GM21529 (cell line): ENCODE results near the gene KCNMA1.

Source experiments
- ATAC-seq: cut with Tn5 transposase; IDR thresholded peaks from one replicate; pipeline ENCODE4 v1.9.1; 2021; ENCODE audit not compliant: unreplicated experiment

Gene KCNMA1

DNA sequence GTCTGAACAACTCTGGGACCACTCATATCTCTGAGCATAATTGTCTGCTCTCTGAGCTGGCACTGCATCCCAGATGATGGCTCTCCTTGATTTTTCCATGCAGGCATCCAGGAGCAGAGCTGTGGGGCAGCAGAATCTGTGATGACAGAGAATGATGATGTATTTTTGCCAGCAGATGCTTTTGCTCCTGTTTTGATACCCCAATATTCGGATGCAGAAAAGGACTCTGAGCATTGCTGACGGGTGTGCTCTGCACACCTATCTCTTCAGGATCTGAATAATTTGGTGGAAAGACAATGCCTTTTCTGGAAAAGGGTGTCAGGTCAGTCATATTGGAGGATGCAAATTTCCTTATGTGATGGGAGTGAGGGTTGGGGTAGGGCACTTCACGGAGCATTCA lies 735.9 kb downstream of the KCNMA1 start:
- no peak for ATAC-seq

DNA sequence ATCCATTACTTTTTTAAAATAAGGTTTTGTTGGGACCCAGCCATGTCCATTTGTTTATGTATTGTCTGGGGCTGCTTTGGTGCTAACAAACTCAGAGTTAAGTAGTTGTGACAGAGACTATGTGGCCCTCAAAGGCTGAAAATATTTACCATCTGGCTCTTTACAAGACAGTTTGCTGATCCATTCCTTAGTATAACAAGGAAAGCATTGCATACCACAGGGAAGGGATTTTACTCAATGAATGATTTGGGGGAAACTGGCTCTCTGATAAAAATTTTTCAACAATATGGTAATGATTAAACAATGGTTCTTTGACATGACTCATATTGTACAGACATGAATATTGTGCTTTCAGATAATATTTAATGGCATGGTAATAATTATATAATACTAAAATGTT lies 738.1 kb downstream of the KCNMA1 start:
- no peak for ATAC-seq

DNA sequence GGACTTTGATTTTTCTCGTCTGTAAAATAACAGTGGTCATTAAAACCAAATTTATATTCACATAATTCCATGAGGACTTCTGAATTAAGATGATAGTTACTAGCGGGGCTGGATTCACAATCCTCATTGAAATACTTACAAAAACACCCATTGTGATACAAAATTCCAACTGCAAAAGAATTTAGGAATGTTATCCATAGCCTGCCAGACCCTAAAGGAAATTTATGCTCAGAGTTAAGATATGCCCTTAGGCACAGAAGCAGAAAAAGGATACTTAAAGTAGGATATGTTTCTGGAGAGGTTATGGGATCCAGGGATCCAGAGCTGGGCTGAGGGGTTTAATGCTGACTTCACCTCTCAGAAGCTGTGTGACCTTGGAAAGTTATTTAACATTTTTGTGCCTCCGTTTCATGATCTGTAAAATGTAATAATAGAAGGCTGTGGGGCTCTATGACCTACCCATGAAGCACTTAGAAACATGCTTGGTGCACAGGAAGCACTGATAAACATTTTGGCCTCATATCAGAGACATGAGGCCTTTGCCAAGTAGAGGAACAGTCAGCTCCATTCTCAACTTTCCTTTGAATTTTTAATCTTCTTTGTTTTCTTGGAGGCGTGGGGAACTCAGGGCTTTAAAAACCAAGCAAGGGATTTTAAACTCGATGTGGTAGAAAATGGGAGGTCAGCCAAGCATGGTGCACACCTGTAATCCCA lies 744.7 kb downstream of the KCNMA1 start:
- no peak for ATAC-seq

DNA sequence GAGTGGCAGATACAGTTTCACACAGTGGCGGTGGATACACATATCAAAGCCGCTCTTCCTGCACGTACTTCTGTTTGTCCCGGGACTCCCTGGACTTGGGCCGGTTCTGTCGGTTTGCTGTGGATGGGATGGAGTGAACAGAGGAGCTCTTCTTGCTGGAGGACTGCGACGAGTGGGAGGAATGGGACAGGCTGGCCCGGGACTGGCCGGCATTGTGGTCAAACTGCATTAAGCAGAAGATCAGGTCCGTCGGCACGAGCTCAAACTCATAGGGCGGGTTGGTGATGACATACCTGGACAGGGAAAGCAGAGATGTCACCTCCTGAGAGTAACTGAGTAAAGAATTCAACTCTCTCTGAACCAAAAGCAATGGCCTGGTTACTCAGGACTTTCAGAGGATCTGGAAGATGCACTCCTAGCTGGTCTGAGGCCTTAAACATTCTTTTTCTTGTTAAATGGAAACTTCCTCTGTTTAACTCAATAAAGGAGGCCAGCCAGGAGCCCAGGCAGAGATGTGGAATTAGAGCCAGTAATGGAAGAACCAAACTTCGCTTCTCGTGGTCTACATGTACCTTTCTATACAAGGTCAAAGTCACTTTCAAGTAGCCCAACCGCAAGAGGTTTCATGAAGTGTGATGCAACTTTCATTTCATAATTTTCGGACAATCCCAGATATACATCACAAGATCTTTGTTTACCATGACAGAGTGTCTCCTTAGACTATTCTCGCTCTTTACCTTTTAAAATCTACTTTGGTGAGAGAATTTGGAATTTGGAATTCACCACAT lies 750.2 kb downstream of the KCNMA1 start:
- no peak for ATAC-seq

DNA sequence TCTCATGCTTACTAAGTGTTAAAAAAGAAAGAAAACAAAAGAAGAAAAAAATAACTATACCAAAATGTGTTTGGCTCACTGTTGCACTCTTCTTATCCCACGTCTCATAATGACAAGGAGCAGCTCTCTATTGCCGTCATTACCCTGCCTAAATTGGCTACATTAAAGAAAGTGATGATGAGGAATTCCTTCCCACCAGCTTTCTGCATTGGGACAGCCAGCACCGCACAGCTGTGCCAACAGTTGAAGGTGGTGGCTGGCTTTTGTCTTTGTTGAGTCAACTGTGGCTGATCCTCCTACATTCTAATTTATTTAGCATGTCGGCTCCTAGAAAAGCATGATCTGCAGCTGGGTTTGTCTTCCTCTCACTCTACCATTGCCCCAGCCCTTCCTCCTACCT lies 751.8 kb downstream of the KCNMA1 start:
- ATAC-seq: no peak

DNA sequence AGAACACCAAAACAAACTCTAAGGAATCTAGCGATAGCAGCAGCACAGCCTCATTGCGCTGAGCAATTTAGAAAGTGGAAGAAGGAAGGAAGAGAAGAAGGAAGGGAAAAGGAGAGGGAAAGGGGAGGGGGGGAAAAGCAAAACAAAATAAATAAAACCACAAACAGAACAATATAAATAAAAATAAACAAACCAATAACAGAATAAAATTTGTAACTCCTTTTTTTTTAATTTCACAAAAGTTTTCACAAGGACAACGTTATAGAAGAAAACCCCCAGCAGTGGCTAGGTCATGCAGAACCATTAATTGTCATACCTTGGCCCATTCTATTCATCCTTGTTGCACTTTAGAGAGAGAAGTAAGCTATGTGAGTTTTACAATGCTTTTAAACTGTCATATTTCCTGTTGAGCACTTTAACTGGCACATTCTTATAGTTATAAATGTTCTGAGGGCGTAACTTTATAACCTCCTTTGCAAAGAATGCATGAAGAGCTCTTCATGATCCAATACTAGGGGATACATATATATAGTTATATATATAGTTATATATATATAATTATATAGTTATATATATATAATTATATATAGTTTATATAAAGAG lies 752.8 kb downstream of the KCNMA1 start:
- no peak for ATAC-seq

DNA sequence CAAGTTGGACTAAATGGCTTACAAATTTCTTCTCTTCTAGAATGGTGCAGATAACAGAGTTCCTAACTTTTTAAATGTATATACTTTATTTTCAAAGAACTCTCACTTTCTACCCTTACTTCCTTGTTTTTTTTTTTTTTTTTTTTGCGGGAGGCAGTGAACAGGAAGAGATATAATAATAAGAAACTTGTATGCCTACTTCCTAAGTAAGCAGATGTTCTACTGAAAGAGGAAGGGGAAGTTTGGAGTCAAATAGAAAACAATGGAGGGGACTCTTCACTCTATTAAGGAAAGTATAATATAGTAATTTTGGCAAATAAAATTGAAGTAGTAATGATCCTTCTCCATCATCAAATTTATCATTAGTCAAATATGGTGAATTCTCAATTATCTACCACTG lies 754.0 kb downstream of the KCNMA1 start:
- ATAC-seq: no peak

DNA sequence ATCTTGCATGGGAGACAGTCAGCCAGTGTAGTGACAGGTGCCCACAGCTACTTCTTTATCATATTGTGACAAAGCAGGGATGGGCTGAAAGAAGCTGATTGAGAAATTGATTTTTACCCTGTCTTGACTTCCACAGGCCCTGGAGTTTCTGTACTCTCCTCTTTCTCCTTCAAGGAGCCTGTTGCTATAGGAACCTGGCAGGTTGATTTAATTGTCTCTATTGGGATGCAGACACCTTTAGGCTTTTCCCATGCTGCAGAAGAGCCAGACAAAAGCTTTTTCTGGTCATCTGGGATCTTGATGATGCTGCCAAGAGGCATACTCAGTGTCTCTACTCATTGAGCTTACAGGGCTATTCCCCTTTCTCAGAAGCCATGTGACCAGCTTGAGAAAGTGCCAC lies 754.8 kb downstream of the KCNMA1 start:
- ATAC-seq: no peak

DNA sequence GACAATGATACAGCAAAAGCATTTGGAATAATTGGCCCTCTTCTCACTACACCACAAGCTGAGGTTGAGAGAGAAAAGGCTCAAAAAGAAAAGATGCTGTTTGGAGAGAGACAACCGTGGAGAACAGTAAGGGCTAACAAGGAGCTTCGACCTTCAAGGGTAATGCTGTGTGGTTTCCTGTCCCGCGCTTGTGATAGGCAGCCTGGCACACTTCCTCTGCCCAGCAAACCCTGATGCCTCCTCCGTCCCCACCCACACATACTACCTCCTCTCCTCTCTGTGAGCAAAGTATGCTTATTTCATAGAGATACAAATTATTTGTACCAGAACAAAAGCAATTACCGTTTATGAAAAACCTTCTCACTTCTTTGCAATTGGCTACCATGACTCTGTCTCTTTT lies 755.4 kb downstream of the KCNMA1 start:
- peak; percentile 57 for ATAC-seq

DNA sequence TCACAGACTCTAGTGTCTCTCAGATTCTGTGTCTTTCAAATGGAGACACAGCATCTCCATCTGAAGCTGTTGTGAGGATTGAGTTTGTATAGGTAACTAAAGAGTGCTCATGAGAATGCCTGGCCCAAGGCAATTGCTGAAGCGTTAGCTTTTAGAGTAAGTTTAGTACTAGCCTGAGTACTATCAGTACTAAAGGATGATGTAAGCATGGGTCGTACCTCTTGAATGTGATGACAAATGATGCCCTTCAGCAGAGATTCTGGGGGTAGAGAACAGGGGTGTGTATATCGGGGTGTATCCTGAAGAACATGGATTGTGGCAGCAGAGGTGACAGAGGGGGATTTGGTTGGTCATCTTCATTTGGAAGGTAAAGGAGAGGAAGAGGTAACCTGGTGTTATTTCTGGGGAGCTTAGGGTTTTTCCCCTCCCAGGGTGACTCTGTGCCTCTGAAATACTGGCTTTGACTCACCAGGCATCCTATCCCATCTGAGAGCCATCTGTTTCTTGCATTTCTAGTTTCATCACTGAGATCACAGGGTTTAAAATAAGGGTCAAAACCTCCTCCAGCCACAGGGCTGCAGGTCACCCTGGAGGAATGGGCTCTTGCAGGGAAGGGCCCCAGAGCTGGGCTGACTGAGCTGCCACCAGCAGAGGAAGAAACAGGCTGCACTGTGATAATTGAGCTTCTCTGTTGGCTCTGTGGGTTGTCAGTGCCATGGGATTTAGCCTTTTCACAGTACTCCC lies 756.0 kb downstream of the KCNMA1 start:
- peak; percentile 89 for ATAC-seq

DNA sequence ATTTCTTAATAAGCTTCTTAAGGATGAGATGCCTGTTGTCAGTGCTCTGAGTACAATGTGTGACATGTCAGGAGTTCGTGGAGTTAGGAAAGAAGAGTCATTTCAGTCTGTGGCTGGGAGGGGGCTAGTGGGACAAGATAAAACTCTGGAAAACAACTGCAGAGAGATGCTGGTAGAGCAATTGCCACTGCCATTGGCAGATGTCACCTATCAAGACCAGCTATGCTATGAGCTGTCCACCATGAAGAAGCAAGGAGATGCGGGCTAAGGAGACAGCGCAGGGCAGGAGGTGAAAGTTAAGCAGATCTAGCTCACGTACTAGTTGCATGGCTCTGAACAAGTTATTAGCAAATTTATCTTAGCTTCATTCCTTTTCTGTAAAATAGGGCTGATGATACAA lies 756.7 kb downstream of the KCNMA1 start:
- no peak for ATAC-seq

DNA sequence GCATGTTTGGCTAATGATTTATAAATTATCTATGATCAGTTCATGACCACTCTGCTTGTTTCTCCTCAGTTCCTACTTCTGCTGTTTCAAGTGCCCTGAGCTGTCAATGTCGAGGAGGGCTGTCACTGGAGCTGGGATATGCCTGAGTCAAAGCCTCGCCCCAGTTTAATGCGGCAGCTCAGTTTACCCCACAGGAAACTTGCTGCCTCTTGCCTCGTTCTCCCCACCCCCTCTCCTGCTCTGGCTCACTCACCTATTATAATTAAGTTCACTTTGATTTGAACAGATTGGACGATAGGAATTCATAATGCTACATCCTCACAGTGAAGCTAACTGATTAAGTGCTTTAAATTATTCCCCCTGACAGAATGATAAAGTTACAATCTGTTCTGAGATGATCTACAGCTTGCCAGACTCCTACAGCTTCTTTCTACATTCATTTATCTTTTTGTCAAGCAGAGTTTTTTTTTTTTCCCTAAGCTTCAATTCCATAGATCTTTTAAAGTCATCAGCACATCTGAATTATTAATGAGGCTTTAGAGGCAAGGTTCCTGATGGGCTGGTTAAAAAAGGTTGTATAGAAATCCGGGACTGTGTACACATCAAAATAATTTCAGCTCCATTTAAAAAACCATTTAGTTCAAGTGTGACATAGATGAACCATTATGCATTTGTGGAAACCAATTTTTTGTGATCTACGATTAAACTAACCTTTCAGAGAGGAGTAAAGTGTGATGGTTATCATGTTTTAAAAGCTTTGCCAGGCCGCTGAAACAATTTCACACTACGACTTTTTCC lies 758.3 kb downstream of the KCNMA1 start:
- no peak for ATAC-seq

DNA sequence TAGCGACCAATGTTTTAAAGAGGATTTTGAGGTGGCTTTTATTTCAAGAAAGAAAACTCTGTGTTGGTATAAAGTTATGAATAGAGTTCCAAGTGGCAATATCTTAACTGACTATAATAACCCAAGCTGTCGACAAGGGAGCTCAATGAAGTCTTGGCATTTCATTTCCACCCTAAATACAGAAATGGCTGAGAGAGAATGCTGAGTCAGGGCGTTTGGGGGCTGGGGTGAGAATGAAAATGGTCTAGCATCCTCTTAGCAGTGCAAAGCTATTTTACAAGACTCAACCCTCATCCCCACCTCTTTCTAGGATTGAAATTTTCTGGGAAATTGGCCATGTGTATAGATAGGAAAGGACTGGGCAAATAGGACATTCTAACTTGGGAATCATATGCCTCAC lies 759.1 kb downstream of the KCNMA1 start:
- ATAC-seq: no peak

DNA sequence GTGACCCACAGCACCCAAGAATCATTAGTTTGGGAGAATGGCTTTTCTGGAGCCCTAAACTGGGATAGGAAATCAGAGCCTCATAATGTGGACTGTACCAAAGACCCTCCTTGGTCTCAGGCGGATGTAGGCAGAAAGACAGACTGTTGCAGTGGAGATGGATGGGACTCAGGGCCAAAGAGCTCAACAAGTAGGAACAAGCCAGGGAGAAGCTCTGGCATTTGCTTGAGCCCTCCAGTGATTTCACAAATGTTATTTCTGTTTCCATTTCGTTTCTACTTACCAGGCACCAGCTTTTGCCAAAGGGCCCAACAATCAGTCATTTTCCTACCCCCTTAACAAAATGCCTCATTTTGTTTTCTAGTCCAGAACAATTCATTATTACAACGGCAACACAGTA lies 762.7 kb downstream of the KCNMA1 start:
- no peak for ATAC-seq

DNA sequence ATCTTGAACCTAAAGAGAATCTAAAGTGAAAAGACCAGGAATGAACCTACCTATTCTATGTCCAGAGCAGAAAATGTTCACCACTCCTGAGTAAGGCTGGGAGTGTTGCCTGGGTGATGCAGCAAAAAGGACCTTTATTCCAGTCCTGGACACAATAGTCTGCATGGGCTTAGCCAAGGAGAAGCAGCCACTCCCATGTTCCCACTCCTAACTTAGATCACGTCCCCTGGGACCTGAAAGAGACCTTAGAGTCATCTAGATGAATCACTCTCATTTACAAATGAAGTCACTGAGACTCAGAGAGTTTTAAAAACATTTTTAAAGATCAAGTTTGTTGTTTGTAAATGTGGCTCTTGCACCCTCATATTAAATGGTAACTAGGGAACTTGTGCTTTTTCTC lies 763.4 kb downstream of the KCNMA1 start:
- no peak for ATAC-seq

DNA sequence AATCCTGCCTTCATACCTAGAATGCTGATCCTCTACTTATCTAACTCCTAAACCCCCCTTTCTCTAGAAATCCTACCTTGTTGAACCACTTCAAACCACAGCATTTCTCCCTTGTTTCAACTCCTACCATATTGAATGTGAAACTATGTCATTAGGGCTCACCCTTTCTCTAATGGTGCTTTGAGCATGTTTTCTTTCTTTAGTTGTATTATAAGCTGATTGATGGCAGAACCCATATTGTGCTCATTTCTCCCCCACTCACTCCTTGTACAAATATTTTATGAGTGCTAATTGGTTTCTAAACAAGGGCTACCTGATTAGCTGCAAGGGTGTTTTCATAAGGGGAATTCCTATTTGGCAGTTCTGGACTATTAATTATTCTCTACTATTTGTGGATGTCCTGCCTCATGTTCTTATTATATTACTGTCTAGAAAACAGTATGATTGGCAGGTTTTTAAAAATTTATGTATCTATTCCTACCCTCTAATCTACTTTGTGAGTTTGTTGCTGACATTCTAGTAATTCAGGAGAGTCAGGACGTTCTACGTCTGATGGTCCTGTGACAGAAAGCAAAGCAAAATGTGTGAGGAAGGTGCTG lies 765.8 kb downstream of the KCNMA1 start:
- no peak for ATAC-seq

DNA sequence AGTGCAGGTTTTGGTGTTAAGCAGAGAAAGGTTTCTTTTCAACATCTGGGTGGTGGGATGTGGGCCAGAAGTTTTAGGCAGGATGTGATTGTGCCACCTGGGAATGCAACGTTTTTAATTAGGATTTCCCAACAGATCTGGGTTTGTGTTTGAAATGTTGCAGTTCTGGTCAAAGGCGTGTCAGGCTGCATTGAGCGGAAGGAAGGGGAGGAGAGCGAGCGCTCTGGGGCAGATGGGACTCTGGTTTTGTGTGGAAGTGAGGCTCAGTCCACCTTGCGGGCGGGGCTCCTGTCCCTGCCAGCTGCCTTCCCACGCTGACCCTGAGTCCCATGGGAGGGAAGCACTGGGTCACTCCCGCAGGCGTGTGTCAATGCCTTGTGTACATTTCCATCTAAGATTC lies 767.7 kb downstream of the KCNMA1 start:
- ATAC-seq: no peak

DNA sequence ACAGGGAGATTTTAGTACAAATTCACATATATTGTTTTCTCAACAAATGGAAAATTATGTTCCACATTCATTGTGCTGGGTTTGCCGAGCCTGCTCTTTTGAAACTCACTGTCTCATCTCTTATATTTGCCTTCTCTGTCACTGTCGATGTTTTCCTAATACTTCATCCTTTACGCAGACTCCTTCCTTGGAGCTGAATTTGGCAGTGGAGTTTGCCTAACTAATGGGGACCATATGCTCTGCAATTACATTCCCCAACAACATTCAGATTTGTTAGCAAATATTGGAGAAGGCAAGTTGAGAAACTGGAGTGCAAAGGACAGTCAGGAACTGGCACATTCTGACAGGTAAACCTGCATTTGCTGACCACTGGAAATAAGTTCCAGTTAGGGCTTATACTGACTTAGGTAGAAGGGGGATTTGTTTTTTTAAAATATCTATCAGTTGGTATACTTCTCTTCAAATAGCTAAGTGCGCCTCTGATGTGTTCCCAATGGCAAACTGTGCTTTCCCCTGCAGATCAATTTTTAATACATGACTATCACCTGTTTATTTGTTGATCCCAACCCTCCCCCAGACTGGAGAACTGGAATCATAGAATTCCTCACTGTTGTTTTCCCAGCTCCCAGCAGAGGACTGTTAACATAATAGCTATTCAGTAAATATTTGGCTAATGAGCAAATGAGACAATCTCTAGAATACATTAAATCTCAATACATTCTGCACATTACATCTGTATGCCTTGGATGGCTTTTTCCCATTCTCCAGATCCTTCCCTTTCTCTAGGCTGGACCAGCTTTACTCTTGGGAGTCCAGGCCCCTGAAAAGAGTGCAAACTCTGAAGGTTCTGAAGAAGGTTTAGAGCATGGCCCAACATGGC lies 769.3 kb downstream of the KCNMA1 start:
- ATAC-seq: no peak

DNA sequence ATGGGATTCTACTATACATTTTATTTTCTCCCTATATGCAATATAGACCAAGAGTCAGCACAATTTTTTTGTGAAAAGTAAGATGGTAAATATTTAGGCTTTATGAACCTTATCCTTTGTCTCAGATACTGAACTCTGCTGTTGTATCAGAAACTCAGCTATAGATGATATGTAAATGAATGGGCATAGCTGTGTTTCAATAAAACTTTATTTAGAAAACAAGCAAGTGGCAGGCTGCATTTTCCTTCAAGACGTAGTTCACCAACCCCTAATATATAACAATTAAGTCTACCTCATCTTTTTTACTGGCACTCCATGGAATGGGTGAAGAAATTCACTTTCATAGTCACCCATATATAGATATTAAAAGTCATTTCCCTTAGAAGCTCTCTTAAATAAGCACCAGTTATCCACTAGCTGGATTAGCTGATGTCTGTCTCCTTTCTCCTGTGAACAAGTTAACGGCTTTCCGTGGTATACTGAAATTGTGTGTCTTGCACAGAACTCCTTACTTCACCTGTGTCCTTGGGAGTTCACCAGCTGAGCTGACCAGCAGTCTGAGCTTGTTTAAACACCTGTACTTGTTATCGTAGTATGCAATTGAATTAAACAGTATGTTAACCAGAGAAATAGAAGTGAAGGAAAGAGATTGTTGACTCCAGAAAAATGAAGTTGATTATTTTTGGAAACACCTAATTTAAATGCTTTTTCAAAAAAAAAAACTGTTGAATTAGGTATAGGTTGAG lies 770.6 kb downstream of the KCNMA1 start:
- ATAC-seq: no peak
